Activated CD4-positive, alpha-beta memory T cell treated with anti-CD3 and anti-CD28 coated beads, Interleukin-2, amount 10 ng/mL, durations not matched to agents 7 days and 5 days (primary cell): ENCODE measurements around the gene NT5DC2. TPM values are rescaled to one million over a fixed set of nuclear protein-coding genes. Genes with fewer than 3 reads are reported as not detected.
A peak's percentile ranks its signal among the peaks of the same experiment; 100 is the strongest.

Experiments
- CTCF ChIA-PET: fragments of 350-600 bp; sonication (Branson Sonifier 250); formaldehyde crosslinking; loops from one replicate; lab custom pipeline; 2021; ENCODE audit warnings: antibody characterized with exemption, inconsistent platforms; lab: Charles Lee
- POLR2A ChIA-PET: fragments of 350-600 bp; sonication (Branson Sonifier 250); formaldehyde crosslinking; loops from one replicate; lab custom pipeline; 2021; ENCODE audit warnings: antibody characterized with exemption; lab: Charles Lee
- DNase-seq: peaks from one replicate; pipeline ENCODE4 v3.0.0-alpha.2; 2020
- H3K27ac Mint-ChIP-seq: one replicate; pipeline ENCODE4 v1.8.0; 2021; ENCODE audit warnings: mild to moderate bottlenecking, mixed read lengths
- H3K27me3 Mint-ChIP-seq: one replicate; pipeline ENCODE4 v1.8.0; 2021; ENCODE audit warnings: mixed read lengths
- H3K36me3 Mint-ChIP-seq: one replicate; pipeline ENCODE4 v1.8.0; 2021; ENCODE audit warnings: low read depth, mixed read lengths
- H3K4me1 Mint-ChIP-seq: one replicate; pipeline ENCODE4 v1.8.0; 2021; ENCODE audit warnings: mixed read lengths
- H3K4me3 Mint-ChIP-seq: one replicate; pipeline ENCODE4 v1.8.0; 2021; ENCODE audit warnings: mild to moderate bottlenecking, mixed read lengths
- H3K9me3 Mint-ChIP-seq: one replicate; pipeline ENCODE4 v1.8.0; 2021; ENCODE audit warnings: mixed read lengths
- total RNA-seq, 2 experiments: library from RNA; stranded (reverse); gene quantifications; one replicate each; pipeline ENCODE4 v1.2.3, GENCODE V29; 2021

NT5DC2 gene
- total RNA-seq, 2 experiments from 2014 or later: 26.2 to 28.1 TPM

- Mint-ChIP-seq H3K36me3 (peaks cover 43% of the 10 kb centered on the region), H3K27ac (no peak overlapping the region), H3K27me3 (no peaks in the 10 kb centered on the region), H3K4me3 (no peak overlapping the region), H3K9me3 (no peaks in the 10 kb centered on the region), H3K4me1 (peaks cover 6% of the 10 kb centered on the region)
- CTCF ChIA-PET: interaction anchor here (0.5 to 1.9 kb wide), 3 partner anchors 9 to 127 kb away, joined by 3 to 4 read pairs (median 3); no protein-coding TSS in a partner anchor
- POLR2A ChIA-PET: interaction anchor here (1.7 kb wide), 1 partner anchor 15 kb away, joined by 7 read pairs; no protein-coding TSS in a partner anchor
- no peak for DNase-seq
Measured at GRCh38 chr3:52552089-52552488, 18.4 kb upstream of the NT5DC2 start.

GRCh38 chr3:52551118-52551517 lies 17.5 kb upstream of the NT5DC2 start:
- no peak for DNase-seq
- Mint-ChIP-seq H3K4me1 (peaks cover 8% of the 10 kb centered on the region), H3K9me3 (no peaks in the 10 kb centered on the region), H3K27me3 (no peaks in the 10 kb centered on the region), H3K4me3 (no peak overlapping the region), H3K27ac (no peak overlapping the region), H3K36me3 (peaks cover 44% of the 10 kb centered on the region)
- POLR2A ChIA-PET: interaction anchor here (1.7 kb wide), 1 partner anchor 14 kb away, joined by 7 read pairs; no protein-coding TSS in a partner anchor
- CTCF ChIA-PET: interaction anchor here (1.3 to 1.9 kb wide), 2 partner anchors 10 to 123 kb away, joined by 3 to 4 read pairs; no protein-coding TSS in a partner anchor

GRCh38 chr3:52547143-52547542 lies 13.5 kb upstream of the NT5DC2 start:
- ChIA-PET CTCF (interaction anchor here (2.2 kb wide), 1 partner anchor 11 kb away, joined by 6 read pairs; the partner anchor contains the start of gene UQCC5), POLR2A (interaction anchor here (0.7 kb wide), 1 partner anchor 11 kb away, joined by 3 read pairs; the partner anchor contains the start of gene UQCC5)
- peaks cover 37% of the 10 kb centered on the region for H3K36me3 Mint-ChIP-seq
- H3K27ac Mint-ChIP-seq: no peak overlapping the region
- no peaks in the 10 kb centered on the region for H3K27me3 Mint-ChIP-seq
- no peak overlapping the region for H3K4me3 Mint-ChIP-seq
- DNase-seq: no peak
- H3K4me1 Mint-ChIP-seq: peaks cover 9% of the 10 kb centered on the region
- no peaks in the 10 kb centered on the region for H3K9me3 Mint-ChIP-seq

GRCh38 chr3:52546111-52546901 lies 12.6 kb upstream of the NT5DC2 start:
- no peak overlapping the region for H3K4me3 Mint-ChIP-seq
- H3K27me3 Mint-ChIP-seq: no peaks in the 10 kb centered on the region
- H3K4me1 Mint-ChIP-seq: peaks cover 9% of the 10 kb centered on the region
- peaks cover 40% of the 10 kb centered on the region for H3K36me3 Mint-ChIP-seq
- DNase-seq: no peak
- ChIA-PET POLR2A (interaction anchor here (0.6 to 0.7 kb wide), 2 partner anchors 10 to 347 kb away, joined by 3 read pairs; partner anchors contain the start of gene UQCC5), CTCF (interaction anchor here (2.2 kb wide), 1 partner anchor 10 kb away, joined by 6 read pairs; the partner anchor contains the start of gene UQCC5)
- H3K27ac Mint-ChIP-seq: no peak overlapping the region
- no peaks in the 10 kb centered on the region for H3K9me3 Mint-ChIP-seq

GRCh38 chr3:52544937-52545336 lies 11.3 kb upstream of the NT5DC2 start:
- DNase-seq: no peak
- Mint-ChIP-seq H3K27ac (no peak overlapping the region), H3K27me3 (no peaks in the 10 kb centered on the region), H3K36me3 (peaks cover 34% of the 10 kb centered on the region), H3K4me1 (peaks cover 19% of the 10 kb centered on the region), H3K9me3 (no peaks in the 10 kb centered on the region), H3K4me3 (no peak overlapping the region)
- POLR2A ChIA-PET: interaction anchor here (1.3 kb wide), 1 partner anchor 9 kb away, joined by 3 read pairs; the partner anchor contains the start of gene UQCC5
- CTCF ChIA-PET: no interaction called here

- POLR2A ChIA-PET: interaction anchor here (0.9 kb wide), 1 partner anchor 101 kb away, joined by 3 read pairs; no protein-coding TSS in a partner anchor
Measured at GRCh38 chr3:52541050-52541449, 7.4 kb upstream of the NT5DC2 start.

GRCh38 chr3:52539010-52539653 lies 5.5 kb upstream of the NT5DC2 start:
- Mint-ChIP-seq H3K36me3 (peaks cover 28% of the 10 kb centered on the region), H3K4me3 (peak overlapping the region; percentile 31), H3K27ac (peak overlapping the region; percentile 73), H3K9me3 (no peaks in the 10 kb centered on the region), H3K4me1 (peaks cover 51% of the 10 kb centered on the region), H3K27me3 (no peaks in the 10 kb centered on the region)
- ChIA-PET POLR2A (no interaction called here), CTCF (no interaction called here)
- no peak for DNase-seq

More at GRCh38 chr3:52541050-52541449, 7.4 kb upstream of the NT5DC2 start:
- Mint-ChIP-seq H3K27me3 (no peaks in the 10 kb centered on the region), H3K36me3 (peaks cover 40% of the 10 kb centered on the region), H3K4me3 (no peak overlapping the region), H3K9me3 (no peaks in the 10 kb centered on the region), H3K27ac (no peak overlapping the region), H3K4me1 (peaks cover 38% of the 10 kb centered on the region)
- CTCF ChIA-PET: no interaction called here
- no peak for DNase-seq

- ChIA-PET POLR2A (interaction anchor here (0.8 to 1.3 kb wide), 5 partner anchors 14 to 480 kb away, joined by 3 to 7 read pairs (median 3); no protein-coding TSS in a partner anchor), CTCF (interaction anchor here (2.1 kb wide), 1 partner anchor 9 kb away, joined by 6 read pairs; no protein-coding TSS in a partner anchor)
- Mint-ChIP-seq H3K27ac (peak overlapping the region; percentile 94), H3K9me3 (no peaks in the 10 kb centered on the region), H3K36me3 (peaks cover 28% of the 10 kb centered on the region), H3K4me3 (peak overlapping the region; percentile 99), H3K27me3 (no peaks in the 10 kb centered on the region), H3K4me1 (peaks cover 51% of the 10 kb centered on the region)
- peak; percentile 16 for DNase-seq
Measured at GRCh38 chr3:52537726-52538421, 4.2 kb upstream of the NT5DC2 start.

- peak overlapping the region; percentile 99 for H3K4me3 Mint-ChIP-seq
- no peaks in the 10 kb centered on the region for H3K27me3 Mint-ChIP-seq
- no peaks in the 10 kb centered on the region for H3K9me3 Mint-ChIP-seq
- CTCF ChIA-PET: interaction anchor here (2.1 kb wide), 1 partner anchor 10 kb away, joined by 6 read pairs; no protein-coding TSS in a partner anchor
- no peak for DNase-seq
- H3K27ac Mint-ChIP-seq: peak overlapping the region; percentile 94
- peaks cover 56% of the 10 kb centered on the region for H3K4me1 Mint-ChIP-seq
- peaks cover 28% of the 10 kb centered on the region for H3K36me3 Mint-ChIP-seq
- POLR2A ChIA-PET: interaction anchor here (0.8 to 1.3 kb wide), 5 partner anchors 14 to 480 kb away, joined by 3 to 7 read pairs (median 3); no protein-coding TSS in a partner anchor
Measured at GRCh38 chr3:52537165-52537620, 3.5 kb upstream of the NT5DC2 start.

GRCh38 chr3:52536369-52537164 lies 2.9 kb upstream of the NT5DC2 start, which contains the start of gene UQCC5:
UQCC5 (plus strand) TSS chr3:52536605; CDS start chr3:52536756, 151 bp downstream.
- peak within 1 kb of the TSS; percentile 94 for H3K27ac Mint-ChIP-seq
- peak within 1 kb of the TSS; percentile 99 for H3K4me3 Mint-ChIP-seq
- CTCF ChIA-PET: interaction anchor here (0.8 to 2.1 kb wide), 6 partner anchors 10 to 150 kb away, joined by 3 to 6 read pairs (median 4); partner anchors contain the start of gene SEMA3G
- POLR2A ChIA-PET: interaction anchor here (0.7 to 1.3 kb wide), 14 partner anchors 9 to 720 kb away, joined by 3 to 7 read pairs (median 3); partner anchors contain the start of genes PBRM1 and TKT
- H3K4me1 Mint-ChIP-seq: peaks cover 61% of the 10 kb centered on the region
- H3K9me3 Mint-ChIP-seq: no peaks in the 10 kb centered on the region
- peak; percentile 98 for DNase-seq
- peaks cover 25% of the 10 kb centered on the region for H3K36me3 Mint-ChIP-seq
- no peaks in the 10 kb centered on the region for H3K27me3 Mint-ChIP-seq

- Mint-ChIP-seq H3K4me3 (peak overlapping the region; percentile 99), H3K36me3 (peaks cover 25% of the 10 kb centered on the region), H3K27ac (peak overlapping the region; percentile 48), H3K9me3 (no peaks in the 10 kb centered on the region), H3K27me3 (no peaks in the 10 kb centered on the region), H3K4me1 (peaks cover 61% of the 10 kb centered on the region)
- POLR2A ChIA-PET: interaction anchor here (0.7 to 1.2 kb wide), 10 partner anchors 9 to 720 kb away, joined by 3 to 4 read pairs (median 3); partner anchors contain the start of genes PBRM1 and TKT
- CTCF ChIA-PET: interaction anchor here (0.8 to 2.1 kb wide), 6 partner anchors 9 to 151 kb away, joined by 3 to 6 read pairs (median 4); partner anchors contain the start of gene SEMA3G
- no peak for DNase-seq
Measured at GRCh38 chr3:52536112-52536368, 2.4 kb upstream of the NT5DC2 start.
